Endothelial cell of umbilical vein (primary cell): ENCODE measurements around the gene ANKH. TPM values are rescaled to one million over a fixed set of nuclear protein-coding genes. Genes with fewer than 3 reads are reported as not detected.
"Not testable (repeated sequence)": the region's sequence is repeated elsewhere in the genome, so short reads cannot be mapped to it uniquely, and the experiment has no call there.

Experiments used
- BruUV-seq: library from RNA; stranded (reverse); fragments of 400-500 nt; replicated peaks from 2 replicates; lab custom pipeline; 2021; lab: Mats Ljungman, UMichigan
- CTCF ChIA-PET: fragments of 300-600, 350-600 bp; sonication (Branson Sonifier 250); formaldehyde crosslinking; loops from one replicate; lab custom pipeline; 2021; ENCODE audit warnings: antibody characterized with exemption, inconsistent platforms; lab: Charles Lee
- POLR2A ChIA-PET: fragments of 300-600, 350-600 bp; sonication (Branson Sonifier 250); formaldehyde crosslinking; loops from one replicate; lab custom pipeline; 2021; ENCODE audit warnings: antibody characterized with exemption, inconsistent platforms; lab: Charles Lee
- DNase-seq: peaks from one replicate; pipeline ENCODE4 v3.0.0-alpha.2; 2011; ENCODE audit warnings: low read depth, low spot score
- FAIRE-seq: peaks from 2 replicates; lab custom pipeline; 2011; peaks lifted over from hg19 to GRCh38; lab: Jason Lieb, UNC
- H2AFZ ChIP-seq: 2 replicates; pipeline ENCODE4 v1.6.0; 2012; ENCODE audit warnings: low read depth, low read length, control low read depth, inconsistent platforms
- H3K27ac ChIP-seq: 2 replicates; pipeline ENCODE4 v1.5.1; 2011; ENCODE audit warnings: low read depth, mild to moderate bottlenecking, control low read depth, low read length, moderate library complexity; ENCODE audit not compliant: insufficient read depth
- H3K27me3 ChIP-seq, 2 experiments: 2 replicates each; pipeline versions ENCODE4 v1.6.0 to v1.6.1; 2011; ENCODE audit warnings: low read length in 2 of 2, mixed read lengths in 1 of 2; ENCODE audit not compliant: control insufficient read depth in 2 of 2, insufficient read depth in 2 of 2
- H3K36me3 ChIP-seq, 2 experiments: 2 replicates in 1 of 2; 3 replicates in 1 of 2; pipeline ENCODE4 v1.5.1; 2011; ENCODE audit warnings: low read length in 2 of 2, mild to moderate bottlenecking in 1 of 2, moderate library complexity in 1 of 2; ENCODE audit not compliant: control insufficient read depth in 2 of 2, insufficient read depth in 2 of 2; ENCODE audit errors: extremely low read depth in 1 of 2
- H3K4me1 ChIP-seq: 3 replicates; pipeline ENCODE4 v1.5.1; 2011; ENCODE audit warnings: mild to moderate bottlenecking, low read length; ENCODE audit not compliant: control insufficient read depth, insufficient read depth; ENCODE audit errors: extremely low read depth
- H3K4me2 ChIP-seq: 2 replicates; pipeline ENCODE4 v1.6.1; 2011; ENCODE audit warnings: low read length, control low read depth, mixed read lengths; ENCODE audit not compliant: insufficient read depth
- H3K4me3 ChIP-seq, 3 experiments: fragments of 200-600 bp in 1 of 3; sonication (generic), shearing (Covaris generic) in 1 of 3; replicated peaks in 1 of 3; 2 replicates each; pipeline ENCODE4 v1.5.1; 2011 to 2016; ENCODE audit warnings: control low read depth in 3 of 3, low read length in 3 of 3, mild to moderate bottlenecking in 2 of 3, inconsistent platforms in 1 of 3, low read depth in 1 of 3, moderate library complexity in 1 of 3; ENCODE audit not compliant: insufficient read depth in 1 of 3
- H3K79me2 ChIP-seq: 2 replicates; pipeline ENCODE4 v1.6.0; 2012; ENCODE audit warnings: low read length, inconsistent platforms; ENCODE audit not compliant: control insufficient read depth, insufficient read depth
- H3K9ac ChIP-seq: replicated peaks from 2 replicates; pipeline ENCODE3; 2011; ENCODE audit warnings: low read length, control low read depth; ENCODE audit not compliant: insufficient read depth; ENCODE audit errors: extremely low read depth
- H3K9me1 ChIP-seq: replicated peaks from 3 replicates; pipeline ENCODE4 v1.6.0; 2011; ENCODE audit warnings: mild to moderate bottlenecking, low read length; ENCODE audit not compliant: control insufficient read depth, insufficient read depth; ENCODE audit errors: extremely low read depth
- H3K9me3 ChIP-seq: replicated peaks from 2 replicates; pipeline ENCODE4 v1.5.1; 2012; ENCODE audit warnings: low read length, inconsistent platforms; ENCODE audit not compliant: control insufficient read depth, insufficient read depth
- H4K20me1 ChIP-seq: replicated peaks from 2 replicates; pipeline ENCODE3; 2011; ENCODE audit warnings: mild to moderate bottlenecking, low read length; ENCODE audit not compliant: control insufficient read depth, insufficient read depth; ENCODE audit errors: extremely low read depth
- EZH2 ChIP-seq: IDR thresholded peaks from 2 replicates; pipeline ENCODE4 v1.6.1; 2012; ENCODE audit warnings: borderline replicate concordance, low read depth, mild to moderate bottlenecking, moderate library complexity, low read length, inconsistent platforms; ENCODE audit not compliant: severe bottlenecking
- FOS ChIP-seq: IDR thresholded peaks from 2 replicates; pipeline ENCODE4 v1.6.1; 2011; ENCODE audit warnings: mild to moderate bottlenecking, low read length, moderate library complexity, borderline replicate concordance; ENCODE audit not compliant: insufficient read depth
- GATA2 ChIP-seq: IDR thresholded peaks from 2 replicates; pipeline ENCODE4 v1.7.0; 2011; ENCODE audit warnings: low read depth, mild to moderate bottlenecking, moderate library complexity, mixed read lengths, low read length; ENCODE audit not compliant: insufficient read length, insufficient read depth
- JUN ChIP-seq: IDR thresholded peaks from 2 replicates; pipeline ENCODE4 v1.6.1; 2011; ENCODE audit warnings: borderline replicate concordance, low read depth; ENCODE audit not compliant: insufficient read length, insufficient read depth
- MYC ChIP-seq: IDR thresholded peaks from one replicate; pipeline ENCODE4 v1.6.1; 2011; ENCODE audit warnings: mild to moderate bottlenecking, low read depth, low read length
- POLR2A ChIP-seq: IDR thresholded peaks from 2 replicates; pipeline ENCODE4 v1.6.1; 2012; ENCODE audit warnings: low read depth, mild to moderate bottlenecking, control low read depth, low read length
- POLR2AphosphoS5 ChIP-seq: IDR thresholded peaks from 2 replicates; pipeline ENCODE4 v1.6.1; 2012; ENCODE audit warnings: low read depth, mild to moderate bottlenecking, control low read depth, low read length, moderate library complexity; ENCODE audit not compliant: insufficient read depth
- dilution Hi-C: fragments of 300-500 bp; cut with MboI; formaldehyde crosslinking; loops from one replicate; pipeline ENCODE4 v1.15.0; 2019; ENCODE audit warnings: low sequenced_read_pairs; ENCODE audit not compliant: extremely low pct_ligation_motif_present
- intact Hi-C: fragments of 100-400 bp; cut with micrococcal nuclease; formaldehyde crosslinking; loops from one replicate; pipeline ENCODE4 v1.10.0; 2022
- polyA plus RNA-seq, 4 experiments: library from polyadenylated mRNA; depleted of rRNA in 3 of 4; stranded (reverse) in 3 of 4; unstranded in 1 of 4; fragments of >200 nt; gene quantifications; 2 replicates each; pipeline versions ENCODE4 v1.2.1 to v1.2.3, GENCODE V29; 2011 to 2012; ENCODE audit warnings: missing spikeins in 1 of 4
- total RNA-seq: library from RNA; stranded (reverse); gene quantifications from 2 replicates; pipeline ENCODE4 v1.2.3, GENCODE V29; 2021
- TF ChIP-seq, protein P1 (sequence below): IDR thresholded peaks from 2 replicates; pipeline ENCODE4 v1.6.1; 2011; ENCODE audit not compliant: insufficient read depth, insufficient read length
- TF ChIP-seq, protein P2 (sequence below), 2 donors: IDR thresholded peaks; 1 replicate in 1 of 2; 2 replicates in 1 of 2; pipeline ENCODE4 v1.5.1; 2011; ENCODE audit warnings: low read length in 2 of 2, mild to moderate bottlenecking in 2 of 2, moderate library complexity in 2 of 2, control low read depth in 1 of 2, inconsistent platforms in 1 of 2, low read depth in 1 of 2; ENCODE audit not compliant: insufficient read depth in 1 of 2; ENCODE audit errors: extremely low read depth in 1 of 2

ANKH gene
- total and polyA plus RNA-seq, 2 donors (not counting 3 experiments of a cell fraction or from before 2014, with no cell fraction given), result 12.7 to 31.4 TPM

DNA sequence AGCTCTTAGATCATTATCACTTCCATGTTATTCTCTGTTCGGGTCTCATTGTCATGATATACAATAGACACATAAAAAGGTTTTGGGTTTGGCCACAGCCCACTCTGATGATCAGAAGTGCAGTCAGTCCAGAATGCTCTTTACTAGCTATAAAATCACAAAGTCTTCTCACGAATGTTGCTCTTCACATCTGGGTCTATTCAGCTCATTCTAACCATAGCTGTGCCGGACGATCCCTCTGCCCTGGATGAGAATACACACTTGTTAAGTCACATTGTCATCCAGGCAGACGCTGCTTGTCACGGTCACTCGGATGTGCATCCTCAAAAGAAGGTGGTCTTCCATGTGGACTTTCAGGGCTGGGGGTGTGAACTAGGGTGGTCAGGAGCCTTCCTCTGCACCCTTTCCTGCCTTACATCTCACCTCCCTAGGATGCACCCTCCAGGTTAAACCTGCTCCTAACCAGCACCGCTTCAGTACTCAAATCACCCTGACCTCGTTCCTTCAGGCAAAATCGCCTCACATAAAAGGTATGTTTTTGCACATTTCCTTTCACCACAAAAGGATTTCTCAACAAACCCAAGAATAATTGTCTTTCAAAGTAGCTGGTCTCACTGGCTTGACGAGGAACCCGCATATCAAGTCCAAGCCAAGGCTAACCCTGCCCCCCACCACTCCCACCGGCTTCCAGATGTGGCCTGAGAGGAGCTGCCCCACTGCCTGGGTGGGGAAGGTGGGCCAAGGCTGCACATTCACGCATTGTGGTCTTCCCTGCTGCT, 21.9 kb downstream of the ANKH start:
- Histone ChIP-seq H3K27me3 (no peaks in the 10 kb centered on the region), H3K27ac (no peak overlapping the region), H3K9me1 (no peaks in the 10 kb centered on the region), H3K4me1 (no peaks in the 10 kb centered on the region), H3K4me3 (no peak overlapping the region), H3K9ac (no peak overlapping the region), H3K79me2 (peaks cover 2% of the 10 kb centered on the region), H3K4me2 (no peak overlapping the region), H3K36me3 (no peaks in the 10 kb centered on the region), H2AFZ (no peak overlapping the region), H3K9me3 (no peaks in the 10 kb centered on the region), H4K20me1 (no peaks in the 10 kb centered on the region)
- dilution Hi-C loops, result no loop called here
- ChIA-PET POLR2A (no interaction called here), CTCF (interaction anchor here (0.6 to 1.3 kb wide), 2 partner anchors 9 to 17 kb away, joined by 3 read pairs; no protein-coding TSS in a partner anchor)
- DNase-seq (no peak), FAIRE-seq (peak; percentile 12)
- no TSS peak for BruUV-seq
- TF ChIP-seq POLR2AphosphoS5 (no peak), EZH2 (no peak), GATA2 (no peak), POLR2A (no peak), JUN (no peak), MYC (no peak), FOS (no peak)
- TF ChIP-seq, protein P1, sequence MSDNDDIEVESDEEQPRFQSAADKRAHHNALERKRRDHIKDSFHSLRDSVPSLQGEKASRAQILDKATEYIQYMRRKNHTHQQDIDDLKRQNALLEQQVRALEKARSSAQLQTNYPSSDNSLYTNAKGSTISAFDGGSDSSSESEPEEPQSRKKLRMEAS, result no peak
- TF ChIP-seq, protein P2, sequence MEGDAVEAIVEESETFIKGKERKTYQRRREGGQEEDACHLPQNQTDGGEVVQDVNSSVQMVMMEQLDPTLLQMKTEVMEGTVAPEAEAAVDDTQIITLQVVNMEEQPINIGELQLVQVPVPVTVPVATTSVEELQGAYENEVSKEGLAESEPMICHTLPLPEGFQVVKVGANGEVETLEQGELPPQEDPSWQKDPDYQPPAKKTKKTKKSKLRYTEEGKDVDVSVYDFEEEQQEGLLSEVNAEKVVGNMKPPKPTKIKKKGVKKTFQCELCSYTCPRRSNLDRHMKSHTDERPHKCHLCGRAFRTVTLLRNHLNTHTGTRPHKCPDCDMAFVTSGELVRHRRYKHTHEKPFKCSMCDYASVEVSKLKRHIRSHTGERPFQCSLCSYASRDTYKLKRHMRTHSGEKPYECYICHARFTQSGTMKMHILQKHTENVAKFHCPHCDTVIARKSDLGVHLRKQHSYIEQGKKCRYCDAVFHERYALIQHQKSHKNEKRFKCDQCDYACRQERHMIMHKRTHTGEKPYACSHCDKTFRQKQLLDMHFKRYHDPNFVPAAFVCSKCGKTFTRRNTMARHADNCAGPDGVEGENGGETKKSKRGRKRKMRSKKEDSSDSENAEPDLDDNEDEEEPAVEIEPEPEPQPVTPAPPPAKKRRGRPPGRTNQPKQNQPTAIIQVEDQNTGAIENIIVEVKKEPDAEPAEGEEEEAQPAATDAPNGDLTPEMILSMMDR (IDR thresholded peaks at IDR 0.05; ENCODE audit: extremely low read depth in 1 of 2, insufficient read depth in 1 of 2, low read depth in 1 of 2, low read length in 2 of 2), result no peak
- intact Hi-C loops, result no loop called here

DNA sequence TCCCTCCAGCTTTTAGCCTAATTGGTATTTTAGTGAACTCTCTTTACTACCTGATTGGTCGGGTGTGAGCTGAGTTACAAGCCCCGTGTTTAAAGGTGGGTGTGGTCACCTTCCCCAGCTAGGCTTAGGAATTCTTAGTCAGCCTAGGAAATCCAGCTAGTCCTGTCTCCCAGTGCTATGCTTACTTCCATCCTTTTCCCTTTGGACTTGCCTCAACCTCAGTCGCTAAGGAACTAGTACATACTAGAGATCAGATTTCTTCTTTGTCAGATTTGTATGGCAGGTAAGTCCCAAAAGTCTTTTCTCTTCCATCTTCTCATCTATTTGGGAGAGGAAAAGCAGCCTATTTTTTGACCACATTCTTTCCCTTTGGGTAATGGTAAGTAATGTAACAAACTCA, 22.6 kb downstream of the ANKH start:
- H3K79me2 ChIP-seq, dilution Hi-C loops, DNase-seq, H3K9ac ChIP-seq, H4K20me1 ChIP-seq, H3K27me3 ChIP-seq, H3K9me3 ChIP-seq, H3K4me2 ChIP-seq, H3K27ac ChIP-seq, H2AFZ ChIP-seq, POLR2A ChIA-PET, H3K9me1 ChIP-seq, intact Hi-C loops, H3K4me1 ChIP-seq, FAIRE-seq, BruUV-seq, H3K36me3 ChIP-seq, H3K4me3 ChIP-seq: not testable (repeated sequence)
- CTCF ChIA-PET, result interaction anchor here (0.6 to 1.4 kb wide), 4 partner anchors 8 to 108 kb away, joined by 3 to 4 read pairs (median 3); no protein-coding TSS in a partner anchor
